Inferior parietal cortex (tissue), 1 donor: ENCODE measurements around the gene LPP.

ENCODE experiments used
- DNase-seq: peaks from one replicate; pipeline ENCODE4 v3.0.0-alpha.2; 2016; ENCODE audit errors: extremely low spot score

Gene LPP

DNA sequence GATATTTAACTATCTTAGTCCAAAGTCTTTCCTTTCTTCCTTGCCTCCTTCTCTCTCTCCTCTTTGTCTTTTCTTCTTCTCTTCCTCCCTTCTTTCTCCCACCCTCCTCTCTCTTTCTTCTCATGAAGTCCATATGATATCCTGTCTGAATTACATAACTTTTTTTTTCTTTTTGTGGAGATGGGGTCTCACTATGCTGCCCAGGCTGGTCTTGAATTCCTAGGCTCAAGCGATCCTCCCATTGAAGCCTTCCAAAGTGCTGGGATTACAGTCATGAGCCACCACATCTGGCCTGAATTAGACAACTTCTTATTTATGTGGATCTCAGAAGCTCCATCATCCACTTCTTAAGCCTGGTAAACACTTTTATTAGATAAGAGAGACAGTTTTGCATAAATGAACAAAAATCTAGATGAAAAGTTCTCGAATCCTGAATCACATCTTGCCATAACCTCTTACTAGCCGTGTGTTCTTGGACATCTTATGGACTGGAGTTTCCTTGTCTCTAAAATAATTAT, 206.5 kb downstream of the LPP start:
- DNase-seq: no peak

DNA sequence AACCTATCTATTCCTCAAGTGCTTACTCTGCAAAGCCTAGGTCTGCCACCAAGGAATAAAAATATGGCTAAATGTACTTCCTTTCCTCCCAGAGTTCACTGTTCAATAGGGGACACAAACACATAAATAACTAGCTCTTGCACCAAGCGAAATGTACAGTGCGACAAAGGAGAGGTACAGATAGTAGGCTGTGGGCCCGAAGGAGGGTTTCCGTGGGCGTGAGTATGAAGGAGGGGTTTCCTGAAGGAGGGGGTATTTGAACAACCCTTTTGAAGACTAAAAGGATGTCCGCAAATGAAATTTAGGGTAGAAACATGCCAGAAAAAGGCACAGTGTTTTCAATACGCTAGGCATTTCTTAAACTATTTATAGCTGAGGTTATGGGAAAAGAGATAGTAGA, 207.9 kb downstream of the LPP start:
- DNase-seq: no peak

DNA sequence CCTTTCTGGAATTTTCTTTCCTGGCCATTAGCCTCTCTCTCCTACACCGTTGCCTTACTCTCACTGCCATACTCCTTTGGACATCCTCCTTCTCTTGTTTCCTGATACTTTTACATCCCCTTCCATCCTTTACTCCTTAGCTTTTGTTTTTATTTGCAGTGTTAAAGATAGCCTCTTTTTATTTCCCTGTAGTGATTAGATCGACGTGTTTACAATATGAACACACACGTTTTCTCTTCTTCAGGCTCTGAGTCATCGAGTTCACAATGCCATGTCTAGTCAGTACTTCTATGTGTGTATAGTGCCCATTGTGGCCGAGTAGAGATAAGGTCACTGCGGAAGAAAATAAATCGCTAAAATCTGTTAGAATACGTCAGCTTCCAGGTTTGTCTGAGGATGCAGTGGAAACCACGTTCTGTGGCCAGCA, 208.5 kb downstream of the LPP start:
- DNase-seq: no peak

DNA sequence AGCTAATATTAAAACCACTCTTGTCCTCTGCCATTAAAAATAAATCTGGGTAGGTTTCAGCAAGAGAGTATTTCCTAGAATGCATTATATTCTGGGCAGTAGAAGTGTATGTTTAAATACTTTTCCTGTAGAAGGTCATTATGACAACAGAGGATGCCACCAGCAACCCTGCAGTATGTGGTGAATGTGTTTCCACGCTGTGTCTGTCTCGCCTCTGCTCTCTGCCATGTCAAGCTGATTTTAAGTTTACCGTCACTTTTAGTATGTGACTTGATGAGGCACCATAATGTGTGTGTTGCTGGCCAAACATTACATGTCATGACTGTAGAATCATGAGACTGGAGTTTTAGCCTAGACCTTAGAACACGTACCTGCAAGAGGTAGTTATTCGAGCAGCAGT, 211.2 kb downstream of the LPP start:
- no peak for DNase-seq

DNA sequence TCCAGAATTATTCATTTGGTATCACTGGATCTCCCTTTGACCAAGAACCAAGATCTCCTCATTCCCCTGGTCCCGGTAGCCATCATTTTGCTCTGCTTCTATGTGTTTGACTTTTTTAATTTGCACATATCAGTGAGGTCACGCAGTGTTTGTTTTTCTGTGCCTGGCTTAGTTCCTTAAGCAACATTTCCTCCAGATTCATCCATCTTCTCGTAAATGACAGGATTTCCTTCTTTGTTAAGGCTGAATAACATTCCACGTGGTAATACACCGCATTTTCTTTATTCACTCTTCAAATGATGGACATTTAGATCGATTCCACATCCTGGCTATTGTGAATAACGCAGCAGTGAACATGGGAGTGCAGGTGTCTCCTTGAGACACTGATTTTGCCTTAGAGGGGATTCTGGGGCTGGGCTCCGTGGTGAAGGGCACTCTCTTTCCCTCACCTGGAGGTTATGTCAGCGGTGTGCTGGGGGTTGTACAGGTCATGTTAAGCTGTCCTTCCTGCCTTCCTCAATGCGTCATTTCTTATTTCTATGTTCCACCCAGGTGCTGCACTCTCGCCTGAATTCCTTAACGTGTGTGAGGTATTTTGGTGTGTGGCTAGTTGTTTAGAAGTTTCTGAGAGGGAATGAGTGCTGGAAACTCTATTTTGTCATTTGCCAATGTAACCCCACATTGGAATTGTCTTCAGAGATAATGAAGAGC, 212.2 kb downstream of the LPP start:
- DNase-seq: no peak

DNA sequence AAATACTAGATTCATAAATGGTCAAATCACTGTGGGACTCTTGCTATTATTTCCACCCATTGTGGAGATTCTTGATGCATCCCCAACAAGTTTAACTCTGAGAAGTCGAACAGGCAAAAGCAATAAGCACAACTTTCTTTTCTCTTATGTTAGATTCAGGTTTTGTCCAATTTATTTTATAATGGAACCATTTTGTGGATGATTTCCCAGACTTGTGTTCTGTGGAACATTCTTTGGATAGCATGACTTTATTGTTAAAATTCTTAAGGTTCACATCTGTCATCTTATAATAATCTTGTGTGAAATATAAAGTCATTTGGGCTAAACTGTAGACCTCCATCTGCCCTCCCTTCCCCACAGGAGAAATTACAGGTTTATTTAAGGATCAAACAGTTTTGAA, 213.7 kb downstream of the LPP start:
- no peak for DNase-seq

DNA sequence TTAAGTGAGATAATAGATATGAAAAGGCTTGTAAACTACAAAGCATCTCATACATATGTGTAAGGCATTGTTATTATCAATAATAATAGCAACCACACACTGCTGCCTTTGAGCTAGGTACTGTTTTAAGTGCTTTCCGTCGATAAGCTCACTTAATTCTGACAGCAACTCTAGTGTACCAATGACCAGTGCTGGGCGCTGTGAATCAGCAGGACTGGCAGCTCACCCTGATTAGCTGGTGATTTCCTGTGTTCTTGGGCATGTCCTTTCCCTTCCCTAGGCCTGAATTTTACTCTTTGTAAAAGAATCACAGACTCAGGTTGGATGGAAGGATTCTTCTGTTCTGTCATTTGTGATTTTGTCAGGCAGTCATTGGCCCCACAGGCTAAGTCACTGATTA, 215.6 kb downstream of the LPP start:
- no peak for DNase-seq

DNA sequence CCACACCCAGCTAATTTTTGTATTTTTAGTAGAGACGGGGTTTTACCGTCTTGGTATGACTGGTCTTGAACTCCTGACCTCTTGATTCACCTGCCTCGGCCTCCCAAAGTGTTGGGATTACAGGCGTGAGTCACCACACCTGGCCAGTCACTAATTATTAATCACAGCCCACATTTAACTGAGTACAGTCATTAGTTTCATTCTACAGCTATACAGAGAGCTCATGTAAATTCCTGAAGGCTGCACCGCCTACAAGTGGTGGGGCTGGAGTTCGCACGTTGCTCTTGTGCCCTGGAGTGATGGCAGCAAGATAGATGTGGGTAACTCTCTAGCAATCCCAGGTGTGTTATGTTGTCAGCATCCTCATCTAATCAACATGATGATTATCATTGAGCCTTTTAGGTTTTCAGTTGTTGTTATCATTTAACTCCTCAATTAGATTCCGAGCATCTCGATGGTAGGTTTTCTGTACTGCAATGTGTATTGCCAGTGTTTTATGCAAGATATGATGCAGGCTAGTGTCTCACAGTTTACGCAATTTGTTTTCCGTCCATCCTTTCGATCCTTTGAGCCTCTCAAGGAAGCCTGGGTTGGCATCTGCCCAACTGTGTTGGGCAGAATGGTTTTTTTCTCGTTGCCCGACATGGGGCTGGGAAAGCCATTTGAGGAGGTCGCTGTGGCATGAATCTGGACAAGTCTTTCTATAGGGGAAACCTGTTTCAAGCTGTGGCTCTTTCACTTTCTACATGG, 216.3 kb downstream of the LPP start:
- no peak for DNase-seq

DNA sequence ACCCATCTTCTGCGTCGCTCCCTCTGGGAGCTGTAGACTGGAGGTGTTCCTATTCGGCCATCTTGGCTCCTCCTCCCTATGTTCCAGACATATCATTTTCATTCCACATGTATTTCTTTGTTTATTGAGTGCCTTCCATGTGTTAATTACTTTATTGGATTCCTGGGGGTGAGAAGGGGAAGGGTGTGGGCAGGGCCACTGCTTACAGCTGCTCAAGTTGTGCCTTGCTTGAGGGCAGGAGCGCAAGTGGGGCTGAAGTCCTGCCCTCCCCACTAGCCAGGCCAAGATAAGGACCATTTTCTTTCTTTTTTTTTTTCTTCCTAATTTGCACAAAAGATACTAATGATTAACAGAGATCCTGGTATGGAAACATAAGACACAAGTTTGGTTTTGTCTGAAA, 224.8 kb downstream of the LPP start:
- DNase-seq: no peak

DNA sequence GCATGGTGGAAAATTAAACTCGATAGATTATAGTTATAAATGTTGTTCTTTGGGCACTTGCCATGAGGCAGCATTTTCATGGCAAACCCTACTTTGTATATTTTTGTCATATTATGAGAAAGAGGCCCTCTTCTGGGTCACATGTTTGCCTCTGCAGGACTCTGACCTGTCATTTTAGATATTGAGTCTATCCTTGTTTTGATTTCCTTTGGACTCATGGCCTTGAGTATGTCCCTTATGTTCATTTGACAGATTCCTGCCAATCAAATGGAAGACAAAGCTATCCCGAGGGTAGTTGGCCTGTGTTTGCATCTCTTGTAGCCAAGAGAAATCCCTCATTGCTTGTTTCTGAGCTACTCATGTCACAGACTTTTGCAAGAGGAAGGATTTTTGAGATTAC, 226.3 kb downstream of the LPP start:
- no peak for DNase-seq

DNA sequence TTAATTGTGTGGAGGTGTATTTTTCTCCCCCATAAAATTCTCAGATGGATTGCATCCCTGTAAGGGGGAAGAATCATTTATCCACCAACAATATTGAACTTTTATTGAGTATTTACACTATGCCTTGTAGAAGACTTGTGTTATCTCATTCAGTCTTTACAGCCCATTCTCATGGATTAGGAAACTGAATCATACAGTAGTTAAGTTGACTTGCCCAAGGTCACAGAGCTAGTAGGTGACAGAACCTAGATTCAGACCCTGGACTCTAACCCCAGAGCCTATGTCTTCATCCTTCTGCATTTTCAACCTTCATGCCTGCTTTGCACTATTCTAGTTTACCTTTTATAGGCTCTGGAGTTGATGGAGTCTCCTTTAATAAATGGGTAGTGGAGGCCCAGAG, 226.8 kb downstream of the LPP start:
- DNase-seq: no peak

DNA sequence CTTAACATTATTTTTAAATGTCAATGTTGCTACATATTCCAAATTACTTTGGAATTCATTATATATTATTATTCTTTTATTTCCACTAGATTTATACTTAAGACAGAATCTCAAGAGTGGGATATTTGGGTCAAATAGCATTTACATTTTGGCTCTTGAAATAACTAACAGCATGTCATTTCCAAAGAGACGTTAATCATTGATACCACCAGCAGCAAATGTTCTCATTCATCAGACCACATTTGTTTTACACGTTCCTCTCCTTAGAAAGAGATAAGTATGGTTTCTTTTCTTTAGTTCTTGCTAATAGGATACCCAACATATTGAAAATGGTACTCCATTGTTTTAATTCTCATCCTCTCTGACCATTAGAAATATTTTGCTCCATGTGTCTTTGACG, 229.8 kb downstream of the LPP start:
- no peak for DNase-seq

DNA sequence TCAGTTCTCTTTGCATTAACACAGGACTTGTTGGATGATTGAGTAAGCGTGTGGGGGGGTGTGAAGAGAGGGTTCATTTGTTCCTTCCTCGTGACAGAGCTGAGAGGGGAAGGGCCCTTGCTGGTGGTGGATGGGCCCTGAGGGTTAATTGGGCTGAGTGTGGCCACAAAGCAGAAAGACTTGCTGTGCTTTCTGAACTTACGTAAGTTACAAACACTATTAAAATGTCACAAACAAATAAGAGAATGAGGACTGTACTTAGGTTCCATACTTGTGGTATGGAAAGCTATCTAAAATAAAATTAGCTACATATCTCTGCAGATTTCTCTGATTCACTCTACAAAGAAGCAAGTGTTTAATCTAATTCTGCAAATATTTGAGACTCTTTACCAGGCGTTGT, 231.3 kb downstream of the LPP start:
- no peak for DNase-seq

DNA sequence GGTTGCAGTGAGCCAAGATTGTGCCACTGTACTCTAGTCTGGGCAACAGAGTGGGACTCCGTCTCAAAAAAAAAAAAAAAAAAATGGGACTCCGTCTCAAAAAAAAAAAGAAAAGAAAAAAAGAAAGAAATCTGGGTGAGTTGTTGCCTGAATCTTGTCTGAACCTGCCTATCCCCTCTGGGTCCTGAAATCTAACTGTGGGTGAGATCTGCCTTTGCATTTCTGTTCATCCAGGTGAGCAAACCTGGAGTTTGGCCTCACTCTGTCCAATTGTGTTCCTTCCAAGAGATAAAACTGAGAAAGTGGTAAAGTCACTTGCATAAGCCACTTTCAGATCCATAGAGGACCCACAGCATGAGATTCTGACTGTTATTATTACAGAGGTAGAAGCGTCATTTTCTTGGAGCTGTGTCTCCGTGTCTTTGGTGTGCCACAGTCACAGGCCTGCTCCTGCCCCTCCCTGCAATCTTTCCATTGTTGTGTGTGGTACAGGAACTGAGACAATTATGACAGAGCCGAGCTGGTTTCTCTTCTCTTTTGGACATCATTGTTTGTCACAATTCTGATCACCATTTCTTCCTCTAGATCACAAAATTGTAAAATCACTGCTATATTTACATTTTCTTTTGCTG, 235.9 kb downstream of the LPP start:
- no peak for DNase-seq

DNA sequence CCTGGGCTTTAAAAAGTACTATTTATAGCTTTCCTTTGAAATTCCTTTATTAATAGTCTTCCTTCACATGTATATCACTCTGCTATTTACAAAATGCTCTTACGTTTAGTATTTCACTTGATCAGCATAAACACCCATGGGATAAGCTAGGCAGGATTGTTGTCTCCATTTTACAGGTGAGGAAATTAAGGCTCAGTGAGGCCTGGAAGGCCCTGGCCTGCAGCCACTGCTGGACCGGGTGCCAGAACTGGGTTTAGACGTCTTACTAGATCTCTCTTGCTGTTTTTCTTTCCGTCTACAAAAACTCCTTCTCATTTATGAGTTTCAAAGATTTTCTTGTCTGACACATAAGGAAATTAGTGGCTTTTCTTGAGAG, 236.4 kb downstream of the LPP start:
- no peak for DNase-seq

DNA sequence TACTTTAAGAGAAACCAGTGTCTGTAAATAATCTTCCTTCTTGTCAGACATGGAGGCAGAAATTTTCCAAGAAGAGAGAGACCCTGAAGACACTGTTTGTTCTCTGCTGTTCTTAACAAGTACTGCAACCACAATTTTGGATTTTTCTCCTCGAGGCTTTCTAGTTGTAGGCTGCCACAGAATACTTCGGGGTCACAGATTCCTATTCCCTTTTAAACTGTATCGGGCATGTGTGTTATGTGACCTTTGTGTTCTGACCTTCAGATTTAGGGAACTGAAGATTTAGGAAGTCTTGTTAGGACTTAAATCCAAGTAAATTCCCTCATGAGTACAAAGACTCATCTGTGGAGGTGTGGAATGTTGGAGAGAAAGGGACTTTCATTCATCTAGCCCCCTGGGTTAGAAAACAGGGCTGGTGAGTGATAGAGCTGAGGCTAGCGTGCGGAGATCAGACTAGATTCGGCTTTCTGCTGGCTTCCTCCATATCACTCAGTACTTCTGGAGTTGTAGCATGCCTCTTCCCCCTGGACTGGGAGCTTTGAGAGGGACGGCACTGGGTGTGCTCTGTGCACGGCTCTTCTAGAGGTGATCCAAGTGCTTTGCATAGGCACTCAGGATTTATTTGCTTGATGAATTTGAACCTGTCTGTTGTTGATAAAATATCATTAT, 237.0 kb downstream of the LPP start:
- DNase-seq: no peak

DNA sequence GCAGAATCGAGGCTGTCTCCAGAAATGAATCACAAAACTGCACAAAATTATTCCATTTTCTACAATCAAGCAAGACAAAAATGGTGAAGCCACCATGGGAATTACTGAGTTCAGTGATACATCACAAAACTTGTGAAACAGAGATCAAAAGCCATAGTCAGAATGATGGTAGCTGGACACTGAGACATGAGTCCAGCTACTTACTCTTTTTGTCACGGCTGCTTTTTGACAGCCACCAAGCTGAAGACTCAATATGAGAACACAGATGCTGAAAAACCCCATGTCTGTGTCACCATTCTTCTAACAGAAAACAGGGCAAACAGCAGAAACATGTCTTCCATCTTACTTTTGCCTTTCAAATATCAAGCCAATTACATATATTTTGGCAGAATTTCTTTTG, 237.6 kb downstream of the LPP start:
- DNase-seq: no peak

DNA sequence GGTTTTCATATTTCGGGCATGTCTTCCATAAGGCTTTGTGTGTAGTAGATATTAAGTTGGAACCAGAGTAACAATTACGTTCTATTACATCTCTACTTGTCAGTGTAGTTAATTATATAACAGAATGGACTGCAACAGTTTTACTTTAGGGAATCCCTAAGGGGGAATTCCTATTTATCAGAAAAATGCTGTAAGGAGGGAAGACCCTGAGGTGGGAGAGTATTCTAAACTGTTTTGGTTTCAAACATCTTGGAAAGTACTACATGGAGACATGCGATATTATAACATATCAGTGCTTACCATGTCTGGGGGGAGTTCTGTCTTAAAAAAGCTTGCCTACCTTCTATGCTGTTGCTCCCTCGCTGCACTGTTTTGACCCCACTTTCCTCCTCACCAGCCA, 238.1 kb downstream of the LPP start:
- no peak for DNase-seq

DNA sequence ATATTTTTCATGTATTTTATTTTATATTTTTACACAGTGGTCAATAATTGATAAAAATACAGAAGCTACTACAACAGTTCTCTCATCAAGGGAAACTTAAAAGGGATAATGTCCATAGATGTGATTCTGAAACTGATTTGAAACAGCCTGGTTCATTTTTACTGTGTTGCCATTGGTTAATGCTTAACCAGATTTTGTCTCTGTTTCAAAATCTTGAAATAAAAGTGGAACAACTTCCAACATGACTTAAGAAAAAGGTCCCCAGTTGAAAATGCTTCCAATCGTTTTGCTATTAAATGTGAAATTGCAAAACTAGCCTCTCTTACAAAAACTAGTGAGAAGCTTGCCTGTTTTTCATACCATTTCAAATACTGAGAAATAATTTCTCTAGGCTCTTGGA, 240.7 kb downstream of the LPP start:
- DNase-seq: no peak

DNA sequence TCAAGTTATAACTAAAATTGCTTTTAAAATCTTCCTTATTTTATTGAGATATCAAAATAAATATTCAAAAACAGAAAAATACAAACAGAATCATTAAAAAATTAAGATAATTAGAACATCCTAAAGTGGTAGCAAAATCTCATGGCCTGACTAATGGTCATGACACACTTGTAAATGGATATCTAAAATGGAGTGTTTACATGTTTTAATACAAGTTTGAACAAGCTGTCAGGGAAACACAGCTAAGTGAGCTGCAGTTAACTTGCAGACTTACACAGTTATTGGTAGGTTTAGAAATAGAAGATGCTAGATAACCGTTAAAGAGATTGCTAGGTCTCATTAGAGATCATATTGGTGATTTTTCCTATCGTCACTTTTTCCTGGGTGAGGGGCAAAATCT, 242.3 kb downstream of the LPP start:
- no peak for DNase-seq

DNA sequence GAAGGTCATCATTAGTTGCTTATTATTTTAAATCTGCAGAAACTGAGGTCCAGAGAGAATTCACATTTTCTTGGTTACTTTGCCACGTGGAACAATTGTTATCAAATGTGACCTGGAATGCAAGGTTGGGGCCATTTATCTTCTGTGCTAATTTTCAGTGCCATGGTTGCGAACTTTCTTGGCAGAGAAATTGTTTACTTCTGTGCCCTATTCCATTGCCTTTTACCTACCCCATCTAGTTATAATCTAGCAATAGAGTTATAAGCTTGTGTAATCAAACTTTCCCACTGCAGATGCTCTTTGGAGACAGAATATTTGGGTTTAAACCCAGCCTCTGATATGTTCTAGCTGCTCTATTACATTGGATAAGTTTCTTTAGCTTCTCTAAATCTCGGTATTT, 242.9 kb downstream of the LPP start:
- no peak for DNase-seq
